Kidney tubule cell (primary cell): ENCODE results near the gene GTSE1.

Experiments
- DNase-seq: peaks from one replicate; pipeline ENCODE4 v3.0.0-alpha.2; 2018; ENCODE audit warnings: low spot score

GTSE1 gene

DNA sequence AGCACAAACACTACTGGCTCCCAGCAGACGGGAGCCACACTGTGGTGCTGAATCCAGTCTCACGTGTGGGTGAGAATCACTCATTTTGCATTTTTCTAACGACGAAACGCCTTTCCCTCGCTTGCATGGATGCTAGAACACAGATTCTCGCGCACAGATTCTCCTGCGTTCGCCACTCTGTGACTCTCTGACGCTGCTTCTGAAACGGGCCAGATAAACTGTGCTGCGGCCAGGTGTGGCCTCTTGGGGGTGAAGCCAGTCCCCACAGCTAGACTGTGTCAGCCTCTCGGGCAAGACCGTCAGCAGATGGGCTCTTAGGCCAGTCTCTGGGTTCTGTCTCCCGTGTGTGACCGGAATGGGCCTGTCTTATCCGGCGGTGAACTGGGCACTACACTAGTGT, 83.4 kb downstream of the GTSE1 start:
- DNase-seq = no peak
